Thyroid gland (tissue), 4 donors: ENCODE measurements around the gene ASAP2.

Experiments used
- CTCF ChIP-seq, 6 experiments: fragments of 200-600 bp in 3 of 6; fragments of 450-650 bp in 3 of 6; sonication (generic) in 3 of 6; IDR thresholded peaks; one replicate each; pipeline ENCODE4 v1.5.1; 2016 to 2019; ENCODE audit warnings: antibody characterized with exemption in 6 of 6, mild to moderate bottlenecking in 2 of 6, inconsistent platforms in 1 of 6, moderate library complexity in 1 of 6
- POLR2A ChIP-seq, 2 donors: fragments of 450-650 bp; IDR thresholded peaks; one replicate each; pipeline ENCODE4 v1.6.1; 2017; ENCODE audit warnings: antibody characterized with exemption in 2 of 2, mild to moderate bottlenecking in 2 of 2, moderate library complexity in 1 of 2

- no peak for TF ChIP-seq CTCF (IDR thresholded peaks at IDR 0.05)
- no peak for TF ChIP-seq POLR2A (IDR thresholded peaks at IDR 0.05)
These were observed 158.3 kb downstream of the ASAP2 start for GRCh38 chr2:9364791-9365497.
